Neural crest cell (in vitro differentiated cells): ENCODE measurements around the gene PTPRS. TPM values are rescaled to one million over a fixed set of nuclear protein-coding genes. Genes with fewer than 3 reads are reported as not detected.
"Not testable (repeated sequence)": the region's sequence is repeated elsewhere in the genome, so short reads cannot be mapped to it uniquely, and the experiment has no call there.

Experiments used
- DNase-seq: peaks from one replicate; pipeline ENCODE4 v3.0.0; 2021; ENCODE audit warnings: low read depth, mixed read lengths, low spot score
- H3K27ac Mint-ChIP-seq: one replicate; pipeline ENCODE4 v1.8.0; 2021; ENCODE audit warnings: mild to moderate bottlenecking, mixed read lengths; ENCODE audit not compliant: unreplicated experiment
- H3K27me3 Mint-ChIP-seq: 2 replicates; pipeline ENCODE4 v1.8.0; 2021; ENCODE audit warnings: low read depth, mild to moderate bottlenecking, mixed read lengths
- H3K36me3 Mint-ChIP-seq: 2 replicates; pipeline ENCODE4 v1.8.0; 2021; ENCODE audit warnings: low read depth, mild to moderate bottlenecking, mixed read lengths
- H3K4me1 Mint-ChIP-seq: 2 replicates; pipeline ENCODE4 v1.8.0; 2021; ENCODE audit warnings: mixed read lengths
- H3K4me3 Mint-ChIP-seq: one replicate; pipeline ENCODE4 v1.8.0; 2021; ENCODE audit warnings: mild to moderate bottlenecking, mixed read lengths
- H3K9me3 Mint-ChIP-seq: 2 replicates; pipeline ENCODE4 v1.8.0; 2021; ENCODE audit warnings: mixed read lengths
- CTCF ChIP-seq: fragments of 200-600 bp; sonication (generic); conservative IDR thresholded peaks from 2 replicates; pipeline ENCODE4 v1.5.0; 2021; ENCODE audit warnings: antibody characterized with exemption, mild to moderate bottlenecking
- total RNA-seq: library from RNA; stranded (reverse); gene quantifications from 2 replicates; pipeline ENCODE4 v1.2.1, GENCODE V29; 2021

PTPRS gene
- total RNA-seq, 1 donor from 2014 or later, result 357 TPM

- no peak for TF ChIP-seq CTCF
- Mint-ChIP-seq H3K36me3 (no peaks in the 10 kb centered on the region), H3K9me3 (no peaks in the 10 kb centered on the region), H3K27ac (no peak overlapping the region), H3K4me3 (no peak overlapping the region), H3K4me1 (peaks cover 28% of the 10 kb centered on the region), H3K27me3 (no peaks in the 10 kb centered on the region)
- no peak for DNase-seq
Measured at GRCh38 chr19:5333581-5334365, 6.8 kb downstream of the PTPRS start.

GRCh38 chr19:5332501-5332900 lies 8.1 kb downstream of the PTPRS start:
- no peak for DNase-seq
- no peak for TF ChIP-seq CTCF
- H3K27ac Mint-ChIP-seq, result no peak overlapping the region
- no peaks in the 10 kb centered on the region for H3K27me3 Mint-ChIP-seq
- no peaks in the 10 kb centered on the region for H3K36me3 Mint-ChIP-seq
- peaks cover 21% of the 10 kb centered on the region for H3K4me1 Mint-ChIP-seq
- no peak overlapping the region for H3K4me3 Mint-ChIP-seq
- H3K9me3 Mint-ChIP-seq, result no peaks in the 10 kb centered on the region

- H3K4me3 Mint-ChIP-seq, result no peak overlapping the region
- no peak for DNase-seq
- TF ChIP-seq CTCF, result no peak
- H3K27me3 Mint-ChIP-seq, result no peaks in the 10 kb centered on the region
- no peaks in the 10 kb centered on the region for H3K9me3 Mint-ChIP-seq
- H3K27ac Mint-ChIP-seq, result no peak overlapping the region
- peaks cover 17% of the 10 kb centered on the region for H3K4me1 Mint-ChIP-seq
- no peaks in the 10 kb centered on the region for H3K36me3 Mint-ChIP-seq
Measured at GRCh38 chr19:5331790-5332189, 8.8 kb downstream of the PTPRS start.

GRCh38 chr19:5330307-5330720 lies 10.3 kb downstream of the PTPRS start:
- no peak overlapping the region for H3K27ac Mint-ChIP-seq
- H3K9me3 Mint-ChIP-seq, result no peaks in the 10 kb centered on the region
- no peak for TF ChIP-seq CTCF
- DNase-seq, result no peak
- H3K27me3 Mint-ChIP-seq, result no peaks in the 10 kb centered on the region
- H3K4me3 Mint-ChIP-seq, result no peak overlapping the region
- H3K36me3 Mint-ChIP-seq, result peaks cover 2% of the 10 kb centered on the region
- peaks cover 3% of the 10 kb centered on the region for H3K4me1 Mint-ChIP-seq

- peaks cover 8% of the 10 kb centered on the region for H3K36me3 Mint-ChIP-seq
- peak overlapping the region; percentile 89 for H3K27ac Mint-ChIP-seq
- TF ChIP-seq CTCF, result no peak
- no peaks in the 10 kb centered on the region for H3K27me3 Mint-ChIP-seq
- no peak for DNase-seq
- H3K9me3 Mint-ChIP-seq, result no peaks in the 10 kb centered on the region
- H3K4me1 Mint-ChIP-seq, result no peaks in the 10 kb centered on the region
- H3K4me3 Mint-ChIP-seq, result no peak overlapping the region
Measured at GRCh38 chr19:5329141-5329540, 11.5 kb downstream of the PTPRS start.

GRCh38 chr19:5328407-5328806 lies 12.2 kb downstream of the PTPRS start:
- H3K9me3 Mint-ChIP-seq, H3K4me1 Mint-ChIP-seq, H3K36me3 Mint-ChIP-seq, H3K27ac Mint-ChIP-seq, H3K4me3 Mint-ChIP-seq, H3K27me3 Mint-ChIP-seq, DNase-seq: not testable (repeated sequence)
